Measurements from ENCODE around the gene NFASC. TPM values are rescaled to one million over a fixed set of nuclear protein-coding genes. Genes with fewer than 3 reads are reported as not detected.

The NFASC gene
- total RNA-seq, 2 donors from 2014 or later = 0.27 TPM; not detected in 1

DNA sequence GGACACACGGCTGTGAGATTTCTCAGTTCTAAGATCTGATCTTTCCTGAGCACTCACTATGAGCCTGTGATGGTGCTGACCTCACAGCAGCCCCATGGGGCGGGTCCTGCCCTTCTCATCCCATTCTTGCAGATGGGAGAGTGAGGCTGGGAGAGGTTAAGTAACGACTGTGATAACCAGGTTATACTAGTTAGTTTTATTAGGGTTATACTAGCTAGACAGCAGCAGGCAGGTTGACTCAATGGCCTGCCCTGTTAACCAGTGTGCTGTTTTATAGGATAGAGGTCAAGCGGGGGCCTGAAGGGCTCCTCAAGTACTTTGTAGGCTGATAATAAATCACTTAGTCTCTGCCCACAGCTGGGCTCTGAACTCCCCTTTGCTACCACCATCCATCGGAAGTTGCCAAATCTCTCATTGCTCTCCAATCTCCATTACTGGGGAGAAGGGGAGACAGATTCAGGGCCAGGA lies 177.1 kb downstream of the NFASC start:
- ATAC-seq (no peak), DNase-seq (no peak)
- no peaks in the 10 kb centered on the region for H3K9me3 ChIP-seq (ENCODE audit: control insufficient read depth, low read length, poor library complexity, severe bottlenecking)
- Mint-ChIP-seq H3K4me1 (peaks cover 2% of the 10 kb centered on the region), H3K36me3 (ENCODE audit: low read depth) (peaks cover 2% of the 10 kb centered on the region), H3K27ac (no peak overlapping the region), H3K4me3 (no peak overlapping the region), H3K27me3 (peaks cover 35% of the 10 kb centered on the region)

DNA sequence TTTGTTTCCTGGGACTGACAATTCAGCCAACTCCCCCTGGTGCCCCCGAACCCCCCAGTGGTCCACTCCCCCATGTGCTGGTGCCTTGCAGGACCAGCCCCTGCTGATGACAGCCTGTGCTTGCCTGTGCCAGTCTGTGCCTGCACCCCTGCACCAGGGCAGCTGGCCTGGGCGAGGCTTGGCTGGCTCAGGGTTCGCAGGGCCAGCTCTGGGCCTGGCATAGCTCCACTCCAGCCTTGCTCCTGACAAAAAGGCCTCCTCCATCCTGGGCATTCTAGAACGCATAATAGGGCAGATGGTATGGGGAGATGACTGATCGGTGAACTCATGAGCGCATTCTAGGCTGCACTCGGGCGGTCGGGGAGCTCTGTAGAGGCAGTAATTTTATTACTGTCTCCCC lies 177.7 kb downstream of the NFASC start:
- H3K9me3 ChIP-seq (ENCODE audit: control insufficient read depth, low read length, poor library complexity, severe bottlenecking) = no peaks in the 10 kb centered on the region
- DNase-seq (no peak), ATAC-seq (no peak)
- H3K27ac Mint-ChIP-seq = no peak overlapping the region
- peaks cover 2% of the 10 kb centered on the region for H3K36me3 Mint-ChIP-seq (ENCODE audit: low read depth)
- peaks cover 39% of the 10 kb centered on the region for H3K27me3 Mint-ChIP-seq
- peaks cover 2% of the 10 kb centered on the region for H3K4me1 Mint-ChIP-seq
- no peak overlapping the region for H3K4me3 Mint-ChIP-seq

DNA sequence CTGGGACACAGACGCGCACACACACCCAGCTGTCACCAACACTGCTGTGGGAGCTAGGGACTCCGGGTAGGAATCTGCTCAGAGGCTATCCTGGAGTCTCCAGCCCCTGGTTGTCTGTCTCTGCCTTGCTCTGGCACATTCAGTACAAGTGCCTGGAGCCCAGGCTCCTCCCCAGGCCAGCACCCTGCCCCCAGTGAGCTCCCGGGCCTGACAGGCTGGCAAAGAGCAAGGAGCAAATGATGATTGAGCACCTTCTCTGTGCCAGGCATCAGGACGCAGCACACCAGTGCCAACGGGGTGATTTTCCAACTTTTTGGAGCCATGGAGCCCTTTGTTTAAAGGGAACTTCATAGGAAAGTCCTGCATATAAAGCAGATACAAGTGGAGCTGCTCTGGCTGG lies 178.8 kb downstream of the NFASC start:
- ATAC-seq = no peak
- no peaks in the 10 kb centered on the region for H3K9me3 ChIP-seq (ENCODE audit: control insufficient read depth, low read length, poor library complexity, severe bottlenecking)
- H3K27ac Mint-ChIP-seq = no peak overlapping the region
- H3K36me3 Mint-ChIP-seq (ENCODE audit: low read depth) = peaks cover 2% of the 10 kb centered on the region
- H3K4me3 Mint-ChIP-seq = no peak overlapping the region
- no peak for DNase-seq
- H3K27me3 Mint-ChIP-seq = peaks cover 43% of the 10 kb centered on the region
- H3K4me1 Mint-ChIP-seq = peaks cover 2% of the 10 kb centered on the region

GRCh38 chr1:205052690-205053089 lies 182.0 kb downstream of the NFASC start:
- Mint-ChIP-seq H3K36me3 (ENCODE audit: low read depth) (no peaks in the 10 kb centered on the region), H3K4me3 (no peak overlapping the region), H3K27me3 (peaks cover 36% of the 10 kb centered on the region), H3K27ac (no peak overlapping the region), H3K4me1 (peaks cover 2% of the 10 kb centered on the region)
- H3K9me3 ChIP-seq (ENCODE audit: control insufficient read depth, low read length, poor library complexity, severe bottlenecking) = no peaks in the 10 kb centered on the region
- DNase-seq (no peak), ATAC-seq (no peak)

DNA sequence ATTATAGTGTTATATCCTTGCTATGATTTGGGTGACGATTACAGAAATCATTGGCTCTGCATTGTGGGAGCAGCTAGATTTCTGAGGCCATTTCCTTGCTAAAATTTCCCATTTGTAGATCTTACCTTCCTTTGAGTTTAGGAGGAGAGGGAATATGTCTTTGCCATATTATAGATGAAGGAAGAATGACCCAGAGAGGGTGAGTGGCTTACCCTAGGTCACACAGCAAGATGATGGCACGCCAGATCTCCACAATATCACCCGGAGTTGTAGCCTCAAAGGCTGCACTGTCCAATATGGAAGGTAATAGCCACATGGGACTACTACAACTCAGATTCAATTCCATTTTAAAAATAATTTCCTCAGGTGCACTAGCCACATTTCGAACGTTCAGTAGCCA lies 182.6 kb downstream of the NFASC start:
- ATAC-seq (no peak), DNase-seq (no peak)
- peaks cover 34% of the 10 kb centered on the region for H3K27me3 Mint-ChIP-seq
- no peak overlapping the region for H3K27ac Mint-ChIP-seq
- H3K4me3 Mint-ChIP-seq = no peak overlapping the region
- no peaks in the 10 kb centered on the region for H3K9me3 ChIP-seq (ENCODE audit: control insufficient read depth, low read length, poor library complexity, severe bottlenecking)
- no peaks in the 10 kb centered on the region for H3K36me3 Mint-ChIP-seq (ENCODE audit: low read depth)
- peaks cover 2% of the 10 kb centered on the region for H3K4me1 Mint-ChIP-seq

- Mint-ChIP-seq H3K27ac (no peak overlapping the region), H3K4me1 (peaks cover 2% of the 10 kb centered on the region)
- ATAC-seq = no peak
Measured at GRCh38 chr1:205054013-205054412, 183.4 kb downstream of the NFASC start.

DNA sequence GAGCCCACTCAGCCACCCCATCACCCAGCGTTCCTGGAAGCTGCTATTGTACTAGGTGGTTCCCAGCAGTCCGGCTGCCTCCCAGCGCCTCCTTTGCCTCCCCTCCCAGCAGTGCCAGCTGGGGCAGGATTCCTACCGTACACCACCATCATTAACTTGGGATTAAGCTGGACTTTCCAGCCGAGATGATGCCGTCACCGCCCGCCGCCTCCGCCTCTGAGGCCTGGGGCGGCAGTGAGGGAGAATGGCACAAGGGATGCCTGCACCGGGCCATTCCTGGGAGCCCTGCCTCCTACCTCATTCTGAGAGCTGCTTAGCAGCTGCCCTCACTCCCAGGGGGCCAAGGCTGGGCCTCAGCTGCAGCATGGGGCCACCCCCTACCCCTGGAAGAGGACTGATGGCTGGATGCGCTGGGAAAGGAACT lies 185.5 kb downstream of the NFASC start:
- Mint-ChIP-seq H3K36me3 (ENCODE audit: low read depth) (no peaks in the 10 kb centered on the region), H3K4me3 (no peak overlapping the region), H3K27me3 (peaks cover 30% of the 10 kb centered on the region), H3K4me1 (peaks cover under 1% of the 10 kb centered on the region), H3K27ac (no peak overlapping the region)
- ATAC-seq = no peak
- H3K9me3 ChIP-seq (ENCODE audit: control insufficient read depth, low read length, poor library complexity, severe bottlenecking) = no peaks in the 10 kb centered on the region
- no peak for DNase-seq

More at GRCh38 chr1:205054013-205054412, 183.4 kb downstream of the NFASC start:
- DNase-seq = no peak
- Mint-ChIP-seq H3K27me3 (peaks cover 30% of the 10 kb centered on the region), H3K4me3 (no peak overlapping the region), H3K36me3 (ENCODE audit: low read depth) (no peaks in the 10 kb centered on the region)
- H3K9me3 ChIP-seq (ENCODE audit: control insufficient read depth, low read length, poor library complexity, severe bottlenecking) = no peaks in the 10 kb centered on the region

DNA sequence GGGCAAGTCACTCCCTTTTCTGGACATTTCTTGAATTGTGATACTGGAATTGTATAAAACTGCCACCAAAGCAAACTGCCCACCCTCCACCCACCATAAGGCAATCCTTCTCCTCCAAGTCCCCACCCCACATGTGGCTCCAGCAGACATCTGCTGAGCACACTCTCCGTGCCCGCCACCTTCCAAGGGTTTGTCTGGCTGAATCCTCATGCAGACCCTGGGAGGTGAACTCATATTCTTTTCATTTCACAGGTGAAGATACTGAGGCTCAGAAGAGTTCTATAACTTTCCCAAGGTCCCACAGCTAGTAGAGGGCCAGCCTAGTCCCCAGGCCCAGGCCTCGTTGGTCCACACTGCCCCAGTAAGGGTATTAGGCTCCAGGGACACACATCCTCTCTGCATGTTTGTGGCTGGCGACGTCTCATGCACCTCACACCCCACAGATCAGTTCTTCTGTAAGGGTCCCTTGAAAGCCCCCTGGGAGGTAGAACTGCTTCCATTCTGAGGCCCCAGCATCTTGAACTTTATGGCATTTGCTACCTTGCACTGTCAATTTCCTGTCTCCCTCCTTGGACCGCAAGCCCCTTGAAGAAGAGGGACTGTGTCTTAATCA lies 186.4 kb downstream of the NFASC start:
- H3K9me3 ChIP-seq (ENCODE audit: control insufficient read depth, low read length, poor library complexity, severe bottlenecking) = no peaks in the 10 kb centered on the region
- Mint-ChIP-seq H3K4me3 (no peak overlapping the region), H3K4me1 (peaks cover 2% of the 10 kb centered on the region), H3K36me3 (ENCODE audit: low read depth) (no peaks in the 10 kb centered on the region), H3K27me3 (peaks cover 30% of the 10 kb centered on the region), H3K27ac (no peak overlapping the region)
- DNase-seq = no peak
- no peak for ATAC-seq

GRCh38 chr1:205057808-205058575 lies 187.3 kb downstream of the NFASC start:
- Mint-ChIP-seq H3K4me3 (no peak overlapping the region), H3K27me3 (peaks cover 30% of the 10 kb centered on the region), H3K4me1 (peaks cover 2% of the 10 kb centered on the region), H3K27ac (no peak overlapping the region), H3K36me3 (ENCODE audit: low read depth) (no peaks in the 10 kb centered on the region)
- ATAC-seq (no peak), DNase-seq (no peak)
- no peaks in the 10 kb centered on the region for H3K9me3 ChIP-seq (ENCODE audit: control insufficient read depth, low read length, poor library complexity, severe bottlenecking)

- Mint-ChIP-seq H3K27ac (no peak overlapping the region), H3K36me3 (ENCODE audit: low read depth) (no peaks in the 10 kb centered on the region), H3K27me3 (peaks cover 21% of the 10 kb centered on the region), H3K4me3 (no peak overlapping the region), H3K4me1 (peaks cover 2% of the 10 kb centered on the region)
- ATAC-seq (no peak), DNase-seq (no peak)
- no peaks in the 10 kb centered on the region for H3K9me3 ChIP-seq (ENCODE audit: control insufficient read depth, low read length, poor library complexity, severe bottlenecking)
Measured at GRCh38 chr1:205058853-205059252, 188.2 kb downstream of the NFASC start.

GRCh38 chr1:205059660-205060059 lies 189.0 kb downstream of the NFASC start:
- H3K4me3 Mint-ChIP-seq = no peak overlapping the region
- ATAC-seq = no peak
- peaks cover 16% of the 10 kb centered on the region for H3K27me3 Mint-ChIP-seq
- peaks cover 2% of the 10 kb centered on the region for H3K4me1 Mint-ChIP-seq
- H3K9me3 ChIP-seq (ENCODE audit: control insufficient read depth, low read length, poor library complexity, severe bottlenecking) = no peaks in the 10 kb centered on the region
- no peak for DNase-seq
- H3K36me3 Mint-ChIP-seq (ENCODE audit: low read depth) = no peaks in the 10 kb centered on the region
- H3K27ac Mint-ChIP-seq = no peak overlapping the region

- Mint-ChIP-seq H3K36me3 (ENCODE audit: low read depth) (no peaks in the 10 kb centered on the region), H3K27ac (no peak overlapping the region), H3K4me1 (peaks cover 2% of the 10 kb centered on the region), H3K27me3 (peaks cover 5% of the 10 kb centered on the region), H3K4me3 (no peak overlapping the region)
- DNase-seq (no peak), ATAC-seq (no peak)
- no peaks in the 10 kb centered on the region for H3K9me3 ChIP-seq (ENCODE audit: control insufficient read depth, low read length, poor library complexity, severe bottlenecking)
Measured at GRCh38 chr1:205060746-205061145, 190.1 kb downstream of the NFASC start.

DNA sequence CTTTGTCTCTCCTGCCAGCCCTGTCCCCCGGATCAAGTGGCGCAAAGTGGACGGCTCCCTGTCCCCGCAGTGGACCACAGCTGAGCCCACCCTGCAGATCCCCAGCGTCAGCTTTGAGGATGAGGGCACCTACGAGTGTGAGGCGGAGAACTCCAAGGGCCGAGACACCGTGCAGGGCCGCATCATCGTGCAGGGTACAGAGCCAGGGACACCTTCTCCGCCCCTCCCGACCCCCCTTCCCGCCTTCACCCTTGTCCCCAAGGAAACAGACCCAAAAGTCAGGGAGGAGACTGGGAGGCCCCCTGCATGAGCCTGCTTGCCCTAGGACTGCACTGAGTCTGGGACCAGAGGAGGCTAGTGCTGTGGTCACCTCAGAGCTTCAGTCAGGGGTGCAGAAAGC lies 190.6 kb downstream of the NFASC start:
- DNase-seq = no peak
- ATAC-seq = no peak
- no peak overlapping the region for H3K27ac Mint-ChIP-seq
- H3K9me3 ChIP-seq (ENCODE audit: control insufficient read depth, low read length, poor library complexity, severe bottlenecking) = no peaks in the 10 kb centered on the region
- peaks cover 2% of the 10 kb centered on the region for H3K4me1 Mint-ChIP-seq
- no peaks in the 10 kb centered on the region for H3K36me3 Mint-ChIP-seq (ENCODE audit: low read depth)
- H3K4me3 Mint-ChIP-seq = no peak overlapping the region
- peaks cover under 1% of the 10 kb centered on the region for H3K27me3 Mint-ChIP-seq

GRCh38 chr1:205061665-205062069 lies 191.0 kb downstream of the NFASC start:
- Mint-ChIP-seq H3K27me3 (no peaks in the 10 kb centered on the region), H3K4me3 (no peak overlapping the region), H3K4me1 (peaks cover 2% of the 10 kb centered on the region), H3K27ac (no peak overlapping the region), H3K36me3 (ENCODE audit: low read depth) (no peaks in the 10 kb centered on the region)
- ATAC-seq (peak; percentile 80), DNase-seq (peak; percentile 34 to 61 (median 37))
- H3K9me3 ChIP-seq (ENCODE audit: control insufficient read depth, low read length, poor library complexity, severe bottlenecking) = no peaks in the 10 kb centered on the region

Measured in T-helper 17 cell (primary cell).